Activated CD4-positive, CD25-positive, alpha-beta regulatory T cell (primary cell): ENCODE results near the gene GRK5.
"Not testable (repeated sequence)": the region's sequence is repeated elsewhere in the genome, so short reads cannot be mapped to it uniquely, and the experiment has no call there.

Experiments
- DNase-seq, 4 experiments: peaks; one replicate each; lab custom pipeline; 2025; lab: John Stamatoyannopoulos, UW

The GRK5 gene

GRCh38 chr10:119275085-119275484, 67.7 kb downstream of the GRK5 start:
- no peak for DNase-seq

DNA sequence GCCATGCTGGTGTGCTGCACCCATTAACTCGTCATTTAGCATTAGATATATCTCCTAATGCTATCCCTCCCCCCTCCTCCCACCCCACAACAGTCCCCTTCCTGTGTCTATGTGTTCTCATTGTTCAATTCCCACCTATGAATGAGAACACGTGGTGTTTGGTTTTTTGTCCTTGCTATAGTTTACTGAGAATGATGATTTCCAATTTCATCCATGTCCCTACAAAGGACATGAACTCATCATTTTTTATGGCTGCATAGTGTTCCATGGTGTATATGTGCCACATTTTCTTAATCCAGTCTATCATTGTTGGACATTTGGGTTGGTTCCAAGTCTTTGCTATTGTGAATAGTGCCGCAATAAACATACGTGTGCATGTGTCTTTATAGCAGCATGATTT, 68.8 kb downstream of the GRK5 start:
- not testable (repeated sequence) for DNase-seq

- no peak for DNase-seq
Observed at GRCh38 chr10:119278126-119278709, 70.8 kb downstream of the GRK5 start.

GRCh38 chr10:119279441-119279840, 72.1 kb downstream of the GRK5 start:
- no peak for DNase-seq

DNA sequence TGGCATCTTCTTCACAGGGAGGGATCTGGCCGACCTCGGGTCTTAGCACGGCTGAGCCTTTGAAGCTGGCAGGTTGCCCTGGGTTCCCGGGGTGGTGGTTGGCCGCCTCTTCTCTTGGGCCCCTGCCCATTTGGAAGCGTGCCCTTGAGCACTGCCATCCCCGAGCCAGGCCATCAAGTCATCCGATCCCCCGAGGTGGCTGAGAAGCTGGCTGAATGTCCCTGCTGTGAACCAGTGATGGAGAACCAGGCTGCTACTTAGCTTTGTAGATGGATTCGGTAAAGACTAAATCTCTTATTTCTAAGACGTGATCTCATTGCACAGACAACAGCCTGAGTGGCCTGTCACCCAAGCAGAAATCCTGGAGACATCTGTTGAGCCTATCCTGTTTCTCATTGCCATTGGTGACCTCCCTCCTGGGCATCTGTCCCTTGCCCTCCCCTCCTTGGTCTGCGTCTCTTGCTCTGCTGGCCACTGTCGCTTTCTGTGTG, 74.3 kb downstream of the GRK5 start:
- no peak for DNase-seq

DNA sequence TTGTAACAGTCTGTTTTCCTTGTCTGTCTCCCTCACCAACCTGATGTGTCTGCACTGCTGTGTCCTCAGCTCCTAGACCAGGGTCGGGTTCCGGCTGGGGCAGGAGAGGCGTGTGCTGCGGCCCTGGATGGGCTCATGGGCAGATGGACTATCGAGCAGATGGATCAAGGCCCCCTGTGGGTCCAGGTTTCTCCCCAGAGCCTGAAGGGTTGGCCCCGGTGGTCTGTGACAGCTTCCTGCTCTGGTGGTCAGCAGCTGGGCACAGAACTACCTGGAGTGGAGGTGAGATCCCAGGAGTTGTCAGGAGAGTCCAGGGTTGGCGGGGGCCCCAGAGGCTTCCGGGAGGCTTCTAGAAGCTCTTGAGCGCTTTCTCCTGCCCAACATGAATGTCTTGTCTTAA, 75.1 kb downstream of the GRK5 start:
- no peak for DNase-seq

DNA sequence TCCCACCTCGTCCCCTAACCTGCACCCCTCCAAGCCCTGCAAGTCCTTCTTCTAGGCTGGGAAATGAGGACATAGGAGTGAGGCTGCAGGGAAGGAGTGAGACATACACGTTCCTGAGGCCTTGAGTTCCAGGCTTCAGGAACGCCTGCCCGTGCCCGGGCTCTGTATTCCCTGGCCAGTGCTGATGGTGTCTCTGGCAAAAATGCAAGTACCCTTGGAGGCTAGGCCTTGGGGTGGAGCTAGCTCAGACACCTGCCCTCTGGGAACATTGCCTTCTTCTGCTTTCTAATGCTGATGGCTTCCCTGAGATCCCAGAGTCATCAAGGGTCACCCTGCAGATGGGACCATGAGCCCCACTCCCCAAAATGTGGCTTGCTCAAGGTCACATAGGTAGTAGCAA, 76.0 kb downstream of the GRK5 start:
- no peak for DNase-seq

DNA sequence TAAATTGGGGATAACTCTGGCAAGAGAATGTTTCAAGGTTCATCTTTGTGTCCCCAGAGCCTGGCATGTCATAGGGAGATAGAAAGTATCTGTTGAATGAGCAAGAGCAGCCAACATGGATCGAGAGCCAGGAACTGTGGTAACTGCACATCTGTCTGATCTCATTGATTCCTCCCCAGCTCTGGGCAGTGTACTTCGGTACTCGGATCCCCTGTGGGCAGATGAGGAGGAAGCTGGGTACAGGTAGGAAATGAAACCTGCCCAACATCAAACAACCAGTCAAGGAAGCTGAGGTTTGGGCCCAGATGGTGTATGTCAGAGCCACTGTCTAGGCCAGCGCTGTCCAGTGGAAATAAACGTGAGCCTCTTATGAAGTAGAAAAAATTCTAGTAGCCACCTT, 76.4 kb downstream of the GRK5 start:
- DNase-seq: no peak

GRCh38 chr10:119284679-119285096, 77.3 kb downstream of the GRK5 start:
- no peak for DNase-seq

GRCh38 chr10:119285495-119286267, 78.3 kb downstream of the GRK5 start:
- DNase-seq: no peak

DNA sequence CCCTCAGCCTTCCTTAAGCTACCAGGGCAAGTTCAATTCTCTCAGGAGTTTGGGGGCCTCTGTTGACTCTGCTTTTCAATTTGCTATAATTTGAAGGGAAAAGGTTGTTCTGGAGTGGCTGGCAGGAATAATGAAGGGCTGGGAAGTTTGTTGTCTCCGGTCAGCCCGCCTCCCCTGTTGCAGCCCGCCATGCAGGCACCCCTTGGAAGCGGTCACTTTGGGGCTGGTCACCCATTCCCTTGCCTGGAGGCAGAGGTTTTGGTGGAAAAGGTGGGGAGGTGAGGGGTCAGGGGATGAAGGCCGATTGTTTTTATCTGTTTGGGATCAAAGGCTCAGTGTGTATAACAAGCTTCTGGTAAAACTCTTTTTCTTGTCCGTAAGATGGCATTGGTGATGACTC, 79.1 kb downstream of the GRK5 start:
- no peak for DNase-seq

DNA sequence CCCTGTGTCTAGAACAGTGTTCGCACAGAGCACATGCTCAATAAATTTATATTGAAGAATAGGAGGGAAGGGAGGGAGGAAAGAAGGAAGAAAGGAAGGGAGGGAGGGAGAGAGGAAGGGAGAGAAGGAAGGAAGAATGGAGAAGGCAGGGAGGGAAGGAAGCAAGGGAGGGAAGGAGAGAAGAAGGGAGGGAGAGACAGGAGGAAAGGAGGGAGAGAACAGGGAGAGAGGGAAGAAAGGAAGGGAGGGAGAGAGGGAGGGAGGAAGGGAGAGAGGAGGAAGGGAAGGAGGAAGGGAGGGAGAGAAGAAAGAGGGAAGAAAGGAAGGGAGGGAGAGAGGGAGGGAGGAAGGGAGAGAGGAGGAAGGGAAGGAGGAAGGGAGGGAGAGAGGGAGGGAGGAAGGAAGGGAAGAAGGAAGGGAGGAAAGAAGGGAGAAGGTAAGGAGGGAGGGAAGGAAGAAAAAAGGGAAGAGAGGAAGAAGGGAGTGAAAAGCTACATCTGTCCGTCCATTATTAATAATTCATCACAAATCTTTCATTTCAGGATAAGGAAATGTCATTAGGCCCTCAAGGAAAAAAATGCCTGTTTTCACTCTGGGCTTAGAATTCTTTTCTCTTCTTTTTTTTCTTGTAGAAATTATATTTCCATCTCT, 79.7 kb downstream of the GRK5 start:
- DNase-seq: no peak

DNA sequence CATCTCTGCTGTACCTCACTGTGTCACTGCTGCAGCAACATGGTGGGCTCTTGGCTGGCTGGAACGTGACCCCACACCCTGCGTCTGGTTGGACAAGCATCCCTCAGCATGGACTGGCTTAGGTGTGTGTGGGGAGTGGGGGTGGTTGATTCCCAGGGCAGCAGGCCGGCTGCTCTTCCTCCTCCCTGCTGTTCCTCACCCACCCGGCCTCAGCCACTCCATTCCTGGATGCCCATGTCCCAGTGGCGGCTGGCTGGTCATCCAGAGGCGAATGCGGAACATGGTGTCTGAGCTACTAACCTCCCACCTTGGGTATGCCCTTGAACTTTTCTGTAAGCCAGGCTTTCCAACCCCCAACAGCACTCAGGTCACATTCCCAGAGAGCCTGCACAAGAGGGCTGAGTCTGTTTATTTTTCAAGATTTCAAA, 81.2 kb downstream of the GRK5 start:
- no peak for DNase-seq

DNA sequence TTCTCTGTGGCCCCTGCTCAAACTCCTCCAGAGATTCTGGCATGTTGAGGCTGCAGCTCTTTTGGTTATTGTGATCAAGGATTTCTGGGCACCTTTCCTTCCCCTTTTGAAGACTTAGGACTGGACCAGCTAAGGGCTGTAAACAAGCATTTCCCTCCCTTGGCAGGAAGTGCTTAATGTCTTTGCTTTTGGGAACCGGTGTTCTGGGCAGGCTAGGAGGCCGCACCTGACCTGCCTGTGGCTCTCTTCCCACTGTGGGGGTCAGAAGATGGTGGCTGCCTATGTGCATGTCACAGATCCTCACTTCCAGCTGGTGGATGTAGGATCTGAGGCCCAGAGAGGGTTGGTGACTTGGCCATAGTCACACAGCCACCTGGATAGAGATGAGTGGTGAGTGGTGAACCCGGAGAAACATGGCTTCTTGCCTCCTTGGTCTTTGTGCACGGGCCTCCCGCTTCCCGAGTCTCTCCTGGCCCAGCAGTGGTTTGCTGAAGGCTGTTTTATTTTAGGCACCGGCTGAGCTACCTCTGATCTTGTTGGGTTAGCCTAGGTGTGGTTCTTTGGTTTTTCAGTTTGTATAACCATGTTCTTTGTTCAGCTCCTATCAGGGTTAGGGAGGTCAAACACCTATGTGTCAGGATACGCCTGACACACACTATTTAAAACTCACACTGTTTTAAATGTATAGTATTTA, 82.0 kb downstream of the GRK5 start:
- no peak for DNase-seq

DNA sequence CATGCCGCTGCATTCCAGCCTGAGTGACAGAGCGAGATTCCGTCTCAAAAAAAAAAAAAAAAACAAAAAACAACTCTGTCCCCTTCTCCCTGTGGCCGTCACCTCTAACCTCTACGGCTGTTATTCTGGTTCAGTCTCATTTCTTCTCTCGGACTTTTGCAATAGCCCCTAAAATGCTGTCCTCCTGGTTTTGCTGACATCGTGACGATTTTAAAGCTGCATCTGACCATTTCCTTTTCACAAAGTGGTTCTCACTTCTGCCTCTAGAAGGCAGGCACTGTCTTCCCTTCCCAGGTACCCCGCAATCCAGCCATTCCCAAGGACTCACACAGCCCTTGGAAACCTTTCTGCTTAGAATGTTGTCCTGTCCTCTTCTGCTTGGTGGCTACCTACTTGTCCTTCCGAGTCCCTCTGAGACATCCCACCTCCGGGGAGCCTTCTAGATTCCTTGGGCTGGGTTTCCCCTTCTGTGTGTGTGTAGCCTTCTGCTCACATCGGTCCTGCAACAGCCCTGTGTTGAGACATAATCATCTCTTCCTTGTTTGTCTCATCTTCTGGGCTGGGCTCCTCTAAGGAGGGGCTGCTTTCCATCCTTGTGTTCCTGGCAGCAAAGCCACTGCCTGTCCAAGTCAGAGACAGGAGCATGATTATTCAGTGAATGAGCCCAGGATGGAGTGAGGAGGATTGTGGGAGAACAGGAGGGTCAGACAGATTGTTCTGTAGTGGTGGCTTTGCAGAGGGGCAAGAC, 83.1 kb downstream of the GRK5 start:
- DNase-seq: no peak

- DNase-seq: no peak
Observed at GRCh38 chr10:119291223-119291900, 84.0 kb downstream of the GRK5 start.

DNA sequence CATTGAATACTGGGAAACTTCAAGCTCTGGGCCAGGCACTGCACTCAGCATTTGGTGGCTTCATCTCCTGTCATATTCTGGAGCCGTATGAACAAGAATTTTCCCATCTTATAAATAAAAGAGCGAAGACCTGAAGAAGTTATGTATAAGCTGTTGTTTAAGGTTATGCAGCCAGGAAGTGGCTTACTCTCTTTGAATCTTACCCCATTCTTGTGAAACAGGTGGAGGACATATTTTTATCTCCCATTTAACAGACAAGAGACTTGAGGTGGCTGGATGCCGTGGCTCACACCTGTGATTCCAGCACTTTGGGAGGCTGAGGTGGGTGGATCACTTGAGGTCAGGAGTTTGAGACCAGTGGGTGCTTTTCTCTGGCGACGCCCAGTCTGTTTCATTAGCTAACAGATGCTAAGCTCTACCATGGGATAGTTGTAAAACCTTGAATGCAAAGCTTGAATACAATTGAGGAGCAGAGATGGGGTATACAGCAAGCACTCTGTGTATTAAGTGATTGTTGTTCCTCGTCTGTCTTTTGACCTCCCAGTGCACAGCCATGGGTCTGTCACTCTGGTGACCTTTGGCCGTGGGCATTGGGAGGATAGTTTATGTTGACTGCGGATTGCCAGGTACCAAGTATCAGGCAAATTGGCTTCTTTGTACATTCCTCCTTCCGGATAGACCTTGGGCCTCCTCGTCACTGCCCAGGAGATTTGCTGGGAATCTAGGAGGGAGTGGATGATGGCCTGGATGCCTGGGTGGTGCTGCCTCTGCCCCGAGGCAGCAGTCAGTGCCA, 85.8 kb downstream of the GRK5 start:
- DNase-seq: no peak

DNA sequence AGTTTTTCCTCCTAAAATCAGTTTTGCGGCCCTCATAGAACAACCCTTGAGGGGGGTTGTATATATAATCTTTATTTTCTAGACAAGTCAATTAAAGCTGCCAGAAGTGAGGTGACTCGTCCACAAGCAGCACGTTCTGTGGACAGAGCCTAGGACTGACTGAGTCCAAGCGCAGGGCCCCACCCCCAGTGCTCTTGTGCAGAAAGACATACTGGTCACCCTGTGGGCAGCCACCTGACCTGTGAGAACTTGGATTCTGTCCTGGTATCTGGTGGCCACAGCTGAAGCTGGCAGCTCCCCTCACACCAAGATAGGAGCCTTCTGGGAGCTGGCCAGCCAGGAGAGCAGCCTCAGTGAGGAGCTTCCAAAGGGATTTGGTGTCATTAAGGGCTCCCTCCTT, 89.3 kb downstream of the GRK5 start:
- no peak for DNase-seq

GRCh38 chr10:119297207-119297968, 90.0 kb downstream of the GRK5 start:
- no peak for DNase-seq

DNA sequence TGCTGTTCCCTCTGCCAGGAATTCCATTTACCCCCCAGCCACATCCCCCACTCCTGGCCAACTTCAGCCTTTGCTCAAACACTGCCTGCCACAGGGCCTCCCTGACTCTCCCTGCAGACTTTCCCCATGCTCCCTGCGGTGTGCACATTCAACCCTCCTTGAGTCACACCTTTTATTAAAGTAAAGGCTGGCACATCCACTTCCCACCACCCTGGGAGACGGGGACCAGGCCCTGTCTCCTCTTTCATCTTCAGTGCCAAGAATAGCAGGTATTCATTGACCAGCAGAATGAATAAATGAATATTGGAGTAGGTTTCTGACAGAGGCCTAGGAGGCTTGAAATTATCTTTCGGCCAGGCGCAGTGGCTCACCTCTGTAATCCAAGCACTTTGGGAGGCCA, 91.4 kb downstream of the GRK5 start:
- DNase-seq: no peak
